Transverse colon (tissue), 4 donors: Measurements from ENCODE around the gene C1orf50. TPM values are rescaled to one million over a fixed set of nuclear protein-coding genes. Genes with fewer than 3 reads are reported as not detected.
A peak's percentile ranks its signal among the peaks of the same experiment; 100 is the strongest.

Experiments
- DNase-seq: peaks from one replicate; pipeline ENCODE4 v3.0.0-alpha.2; 2019
- H3K27ac ChIP-seq, 4 donors: fragments of 200-600 bp; sonication (generic); 2 replicates each; pipeline ENCODE4 v1.5.1; 2016 to 2018; ENCODE audit warnings: inconsistent platforms in 4 of 4
- H3K27me3 ChIP-seq: fragments of 200-600 bp; sonication (generic); 2 replicates; pipeline ENCODE4 v1.5.1; 2017; ENCODE audit warnings: inconsistent platforms
- H3K36me3 ChIP-seq, 4 donors: fragments of 200-600 bp; sonication (generic); 2 replicates each; pipeline ENCODE4 v1.5.1; 2017 to 2019; ENCODE audit warnings: inconsistent platforms in 4 of 4
- H3K4me1 ChIP-seq, 4 donors: fragments of 200-600 bp; sonication (generic); 2 replicates each; pipeline ENCODE4 v1.5.1; 2017 to 2020; ENCODE audit warnings: inconsistent platforms in 4 of 4
- H3K4me3 ChIP-seq, 4 donors: fragments of 200-600 bp; sonication (generic); 1 replicate in 1 of 4; 2 replicates in 3 of 4; pipeline versions ENCODE4 v1.5.1 to v1.6.1; 2017 to 2019; ENCODE audit warnings: inconsistent platforms in 4 of 4
- H3K9me3 ChIP-seq, 2 donors: fragments of 200-600 bp; sonication (generic); 2 replicates each; pipeline ENCODE4 v1.5.1; 2017 to 2019; ENCODE audit warnings: inconsistent platforms in 2 of 2
- CTCF ChIP-seq, 5 experiments: fragments of 200-600 bp in 3 of 5; fragments of 450-650 bp in 2 of 5; sonication (generic) in 3 of 5; IDR thresholded peaks; 1 replicate in 2 of 5; 2 replicates in 3 of 5; pipeline ENCODE4 v1.5.1; 2016 to 2017; ENCODE audit warnings: antibody characterized with exemption in 5 of 5, inconsistent platforms in 3 of 5, mild to moderate bottlenecking in 2 of 5, moderate library complexity in 1 of 5
- EP300 ChIP-seq: sonication (generic); formaldehyde crosslinking; IDR thresholded peaks from one replicate; pipeline ENCODE4 v1.6.1; 2017; ENCODE audit warnings: antibody characterized with exemption, low read depth
- POLR2A ChIP-seq: fragments of 450-650 bp; IDR thresholded peaks from one replicate; pipeline ENCODE4 v1.6.1; 2016; ENCODE audit warnings: antibody characterized with exemption, mild to moderate bottlenecking, moderate library complexity
- POLR2AphosphoS5 ChIP-seq, 3 donors: sonication (generic); formaldehyde crosslinking; IDR thresholded peaks; one replicate each; pipeline ENCODE4 v1.6.1; 2016; ENCODE audit warnings: antibody characterized with exemption in 3 of 3
- WGBS, 2 donors: methylation state at CpG; one replicate each; pipeline ENCODE4 v1.1.5; 2018; ENCODE audit warnings: low coverage in 1 of 2; 5-methylcytosine and 5-hydroxymethylcytosine counted together
- in situ Hi-C, 4 donors: fragments of 200-750 bp; cut with MboI; loops; one replicate each; pipeline versions ENCODE4 v1.15.0 to v1.15.1; 2017; ENCODE audit warnings: low sequenced_read_pairs in 3 of 4, low pct_ligation_motif_present in 1 of 4, low pct_unique_long_range_greater_than_20kb in 1 of 4
- intact Hi-C: fragments of 100-400 bp; cut with DNase I; formaldehyde crosslinking; loops from one replicate; pipeline ENCODE4 v1.15.1; 2023; ENCODE audit warnings: low total_unique reads
- total RNA-seq, 4 donors: library from RNA; depleted of rRNA; stranded (reverse); fragments of >200 nt; gene quantifications; one replicate each; pipeline ENCODE4 v1.1.0, GENCODE V29; 2016

C1orf50 gene
- total RNA-seq, 4 donors from 2014 or later: 4.0 to 81.2 (median 8.1) TPM

- peaks cover 11% of the 10 kb centered on the region for H3K27me3 ChIP-seq
- peaks cover 0 to 5% (median 0%) of the 10 kb centered on the region in 4 donors for H3K36me3 ChIP-seq
- no peak overlapping the region for H3K27ac ChIP-seq
- in situ Hi-C loops (loop anchor here in 1 of 4 donors (25.0 kb wide), 1 partner anchor 279 kb away; no protein-coding TSS in a partner anchor), intact Hi-C loops (no loop called here)
- H3K4me3 ChIP-seq: no peak overlapping the region
- no peaks in the 10 kb centered on the region for H3K9me3 ChIP-seq
- peaks cover 0 to 11% (median 6%) of the 10 kb centered on the region in 4 donors for H3K4me1 ChIP-seq
- TF ChIP-seq EP300 (no peak), POLR2A (no peak), POLR2AphosphoS5 (IDR thresholded peaks at IDR 0.05) (no peak), CTCF (IDR thresholded peaks at IDR 0.05) (no peak)
- WGBS, 2 donors: 93 to 96% methylated on average over 2 of the region's 2 CpGs
- no peak for DNase-seq
Measured at GRCh38 chr1:42783092-42783491, 16.0 kb downstream of the C1orf50 start.

- H3K27me3 ChIP-seq: peaks cover 11% of the 10 kb centered on the region
- TF ChIP-seq POLR2A: no peak
- no peak for TF ChIP-seq CTCF (IDR thresholded peaks at IDR 0.05)
- no peak for TF ChIP-seq POLR2AphosphoS5 (IDR thresholded peaks at IDR 0.05)
- TF ChIP-seq EP300: no peak
- H3K36me3 ChIP-seq: peaks cover 0 to 5% (median 0%) of the 10 kb centered on the region in 4 donors
- intact Hi-C loops: no loop called here
- H3K4me3 ChIP-seq: peak overlapping the region in 1 of 4 donors; percentile 45
- in situ Hi-C loops: loop anchor here in 1 of 4 donors (25.0 kb wide), 1 partner anchor 278 kb away; no protein-coding TSS in a partner anchor
- 92% methylated on average over 18 of the region's 18 CpGs; no CpG with 5 or more reads in 1 of the 2 donors for WGBS, 2 donors
- no peak overlapping the region for H3K27ac ChIP-seq
- no peak for DNase-seq
- H3K9me3 ChIP-seq: no peaks in the 10 kb centered on the region
- H3K4me1 ChIP-seq: peaks cover 0 to 11% (median 6%) of the 10 kb centered on the region in 4 donors
Measured at GRCh38 chr1:42784547-42784945, 17.5 kb downstream of the C1orf50 start.

GRCh38 chr1:42784946-42785693, 18.1 kb downstream of the C1orf50 start, which contains the start of gene TMEM269:
TMEM269 (plus strand) TSS chr1:42784991; CDS start chr1:42789894, 4,903 bp downstream.
- Histone ChIP-seq H3K4me3 (peak within 1 kb of the TSS; percentile 11 to 45 (median 26)), H3K27me3 (peaks cover 11% of the 10 kb centered on the region), H3K36me3 (peaks cover 0 to 5% (median 0%) of the 10 kb centered on the region in 4 donors), H3K27ac (no peak within 1 kb of the TSS), H3K9me3 (no peaks in the 10 kb centered on the region), H3K4me1 (peaks cover 0 to 11% (median 6%) of the 10 kb centered on the region in 4 donors)
- 0 to 31% methylated on average over 2 to 32 of the region's 54 CpGs for WGBS, 2 donors
- DNase-seq: peak; percentile 13
- in situ Hi-C loops (loop anchor here in 1 of 4 donors (25.0 kb wide), 1 partner anchor 277 kb away; no protein-coding TSS in a partner anchor), intact Hi-C loops (no loop called here)
- TF ChIP-seq CTCF (IDR thresholded peaks at IDR 0.05): no peak
- no peak for TF ChIP-seq POLR2AphosphoS5 (IDR thresholded peaks at IDR 0.05)
- TF ChIP-seq POLR2A: no peak
- TF ChIP-seq EP300: no peak

GRCh38 chr1:42786097-42786496, 19.0 kb downstream of the C1orf50 start:
- Histone ChIP-seq H3K9me3 (no peaks in the 10 kb centered on the region), H3K4me3 (no peak overlapping the region), H3K27ac (no peak overlapping the region), H3K4me1 (peaks cover 0 to 11% (median 6%) of the 10 kb centered on the region in 4 donors), H3K27me3 (peaks cover 11% of the 10 kb centered on the region), H3K36me3 (no peaks in the 10 kb centered on the region)
- WGBS, 2 donors: 87 to 92% methylated on average over 3 to 5 of the region's 5 CpGs
- TF ChIP-seq EP300 (no peak), POLR2AphosphoS5 (IDR thresholded peaks at IDR 0.05) (no peak), POLR2A (no peak), CTCF (IDR thresholded peaks at IDR 0.05) (no peak)
- intact Hi-C loops: no loop called here
- DNase-seq: no peak
- in situ Hi-C loops: loop anchor here in 1 of 4 donors (25.0 kb wide), 1 partner anchor 276 kb away; no protein-coding TSS in a partner anchor
